GM20000 (cell line): ENCODE results near the gene ANKRD66.

Experiments used
- DNase-seq: peaks from one replicate; pipeline ENCODE4 v3.0.0; 2012; ENCODE audit warnings: low spot score
- CTCF ChIP-seq: IDR thresholded peaks from 2 replicates; pipeline ENCODE4 v1.5.1; 2012; ENCODE audit warnings: mild to moderate bottlenecking, control low read depth; ENCODE audit errors: extremely low read depth, missing control alignments

Gene ANKRD66

DNA sequence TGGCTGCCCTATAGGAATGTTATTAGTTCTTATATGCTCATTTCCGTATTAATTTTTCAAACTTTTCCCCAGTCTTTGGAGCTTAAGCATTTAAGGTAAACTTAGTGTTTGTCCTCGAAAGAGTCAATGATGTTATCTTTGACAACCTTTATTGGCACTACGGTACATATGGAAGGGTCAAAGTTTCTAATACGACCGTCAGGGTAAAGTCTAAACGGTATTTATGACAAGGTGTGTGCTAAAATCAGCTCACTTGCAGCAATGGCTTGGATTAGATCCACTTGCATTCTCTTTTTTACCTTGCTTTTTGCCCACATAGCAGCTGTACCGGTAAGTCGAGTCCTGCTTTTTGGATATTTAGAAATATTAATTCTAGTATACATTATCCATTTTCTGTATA lies 46.4 kb downstream of the ANKRD66 start, which contains the start of gene MEP1A:
MEP1A (plus strand) TSS at position 252 of the 400 bp plus-strand sequence; CDS start at position 262, 10 bp downstream.
- DNase-seq: no peak
- TF ChIP-seq CTCF: no peak

DNA sequence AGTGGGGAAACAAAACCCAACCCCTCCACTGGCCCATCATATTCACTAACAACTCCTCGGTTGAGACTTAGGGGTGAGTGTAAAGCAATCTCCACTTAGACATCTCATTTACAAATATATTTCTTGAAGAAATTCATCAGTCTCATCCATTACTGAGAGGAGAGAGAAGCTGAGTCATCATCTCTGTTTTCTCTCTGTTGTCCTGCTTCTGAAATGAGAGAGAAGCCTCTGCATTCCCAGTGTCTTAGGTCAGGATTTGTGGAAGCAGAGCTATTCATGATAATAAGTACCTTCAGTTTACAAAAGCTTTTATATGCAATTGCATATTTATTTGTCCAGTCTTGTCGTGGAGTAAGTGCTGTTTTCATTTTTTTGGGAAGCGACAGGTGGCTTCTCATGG lies 47.3 kb downstream of the ANKRD66 start:
- no peak for TF ChIP-seq CTCF
- DNase-seq: no peak

DNA sequence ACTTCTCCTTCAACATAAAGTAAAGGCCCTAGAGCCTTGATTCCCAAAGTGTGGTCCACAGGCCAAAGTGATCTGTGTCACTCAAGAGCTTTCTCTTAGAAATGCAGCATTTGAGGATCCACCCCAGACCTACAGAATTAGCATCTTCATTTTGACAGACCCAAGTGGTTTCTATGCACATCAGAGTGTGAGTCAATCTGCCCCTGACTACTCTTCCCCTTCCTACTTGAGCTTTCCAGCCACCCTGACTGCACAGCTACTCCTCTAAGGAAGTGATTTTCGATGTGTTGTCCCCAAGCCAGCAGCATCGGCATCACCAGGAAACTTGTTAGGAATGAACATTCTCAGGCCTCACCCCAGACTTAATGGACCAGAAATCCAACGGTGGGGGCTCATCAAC lies 49.1 kb downstream of the ANKRD66 start:
- DNase-seq: no peak
- no peak for TF ChIP-seq CTCF

DNA sequence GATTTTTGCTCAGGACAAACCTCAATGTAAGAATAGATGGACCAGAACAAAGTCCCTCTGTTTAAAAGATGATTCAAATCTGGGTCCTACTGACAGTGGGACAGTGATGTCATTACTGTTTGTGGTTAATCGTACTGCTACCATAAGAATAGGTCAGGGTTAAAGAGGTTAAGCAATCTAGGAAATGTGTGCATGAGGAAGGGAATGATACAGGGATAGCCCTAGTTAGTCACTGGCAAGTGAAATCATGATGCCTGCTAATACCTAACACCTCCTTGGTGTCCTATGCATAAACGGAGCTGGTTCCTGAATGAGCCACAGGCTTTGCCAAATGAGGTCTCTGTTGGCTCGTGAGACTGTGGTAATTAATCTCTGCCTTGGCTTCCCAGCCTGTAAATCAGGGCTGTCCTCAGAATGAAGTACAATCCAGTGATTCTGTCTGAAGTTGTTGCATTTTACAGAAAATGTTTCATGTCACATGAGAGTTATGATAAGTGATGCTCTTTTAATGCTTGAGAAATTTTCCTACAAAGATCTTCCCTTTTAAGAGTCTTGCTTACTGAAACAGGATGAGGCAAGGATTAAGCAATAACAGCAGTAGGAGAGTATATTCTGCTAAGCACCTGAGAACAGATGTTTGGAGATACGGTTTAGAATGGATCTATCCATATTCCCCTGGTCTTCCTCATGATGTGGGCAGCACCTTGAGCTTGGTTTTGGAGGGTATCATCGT lies 50.3 kb downstream of the ANKRD66 start:
- no peak for TF ChIP-seq CTCF
- no peak for DNase-seq

DNA sequence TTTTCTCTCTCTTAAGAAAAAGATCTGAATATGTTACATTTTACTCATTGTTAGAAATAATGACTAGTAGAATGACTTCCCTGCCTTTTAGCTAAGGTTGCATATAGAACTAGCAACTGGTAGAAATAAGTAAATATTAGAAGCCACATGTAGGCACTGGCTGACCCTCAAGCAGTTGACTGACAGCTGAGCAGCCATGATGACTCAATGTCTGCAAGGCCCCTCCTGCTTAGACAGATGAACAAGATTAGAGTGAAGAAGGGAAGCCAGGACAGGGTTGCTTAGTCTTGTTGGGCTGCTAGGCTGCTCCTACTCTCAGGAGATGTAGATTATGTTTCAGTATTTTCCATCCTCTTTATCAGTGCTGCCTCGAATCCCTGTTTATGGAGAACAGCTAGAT lies 52.9 kb downstream of the ANKRD66 start:
- TF ChIP-seq CTCF: no peak
- DNase-seq: no peak

DNA sequence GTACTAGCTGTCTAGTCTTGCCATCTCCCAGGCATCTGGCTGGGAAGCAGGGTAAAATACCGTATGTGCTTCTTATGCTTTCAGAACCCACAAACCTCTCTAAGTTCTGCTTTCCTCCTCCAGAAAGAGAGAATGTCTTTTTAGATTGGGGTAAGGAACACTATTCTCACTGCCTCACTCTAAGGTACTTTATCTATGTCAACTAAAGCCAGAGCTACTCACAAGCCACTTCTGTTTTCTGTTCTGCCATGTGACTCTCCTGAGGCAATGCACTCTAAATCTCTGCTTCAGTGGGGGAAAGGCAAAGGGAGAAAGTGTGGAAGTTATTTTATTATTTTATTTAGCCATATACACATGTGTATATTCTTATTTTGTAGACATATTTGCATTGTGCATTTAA lies 62.1 kb downstream of the ANKRD66 start:
- DNase-seq: no peak

More for the DNA sequence above, 62.1 kb downstream of the ANKRD66 start:
- TF ChIP-seq CTCF: no peak
